ENCODE results near the gene GPR132.

GRCh38 chr14:105023144-105023543 is 42.1 kb downstream of the GPR132 start:
- no peak for TF ChIP-seq CTCF (IDR thresholded peaks at IDR 0.05; ENCODE audit: low read length)
- no peak for TF ChIP-seq EZH2 (IDR thresholded peaks at IDR 0.05; ENCODE audit: borderline replicate concordance, low read length)

Measured in OCI-LY1 (cell line).